WTC11 (cell line): ENCODE results near the gene SLC35B4. TPM values are rescaled to one million over a fixed set of nuclear protein-coding genes. Genes with fewer than 3 reads are reported as not detected.

Experiments used
- ATAC-seq: fragments of 200-7000 bp; cut with Tn5 transposase; 2 replicates; pipeline ENCODE4 v1.10.0; 2021; ENCODE audit warnings: mild to moderate bottlenecking, moderate library complexity
- CTCF ChIA-PET: fragments of 300-600 bp; sonication (Branson Sonifier 250); formaldehyde crosslinking; loops from one replicate; lab custom pipeline; 2021; ENCODE audit warnings: antibody characterized with exemption; lab: Charles Lee
- POLR2A ChIA-PET: fragments of 350-600 bp; sonication (Branson Sonifier 250); formaldehyde crosslinking; loops from one replicate; lab custom pipeline; 2021; ENCODE audit warnings: antibody characterized with exemption; lab: Charles Lee
- DNase-seq: peaks from one replicate; pipeline ENCODE4 v3.0.0; 2021; ENCODE audit warnings: low spot score
- H3K27ac Mint-ChIP-seq: 2 replicates; pipeline ENCODE4 v1.8.0; 2021; ENCODE audit warnings: mixed read lengths
- H3K27me3 Mint-ChIP-seq: 2 replicates; pipeline ENCODE4 v1.8.0; 2021; ENCODE audit warnings: low read depth, mild to moderate bottlenecking, moderate library complexity, mixed read lengths
- H3K36me3 Mint-ChIP-seq: 2 replicates; pipeline ENCODE4 v1.8.0; 2021; ENCODE audit warnings: mixed read lengths
- H3K4me1 Mint-ChIP-seq: 2 replicates; pipeline ENCODE4 v1.8.0; 2022; ENCODE audit warnings: mixed read lengths
- H3K4me3 Mint-ChIP-seq: 2 replicates; pipeline ENCODE4 v1.8.0; 2021; ENCODE audit warnings: mild to moderate bottlenecking, moderate library complexity, mixed read lengths
- H3K9me3 Mint-ChIP-seq: 2 replicates; pipeline ENCODE4 v1.8.0; 2021; ENCODE audit warnings: mixed read lengths
- ATF6 ChIP-seq: sonication (generic); formaldehyde crosslinking; IDR thresholded peaks from 2 replicates; pipeline ENCODE4 v1.8.1; 2023; ENCODE audit warnings: mild to moderate bottlenecking, missing genetic modification reagents
- E2F1 ChIP-seq: sonication (generic); formaldehyde crosslinking; IDR thresholded peaks from 2 replicates; pipeline ENCODE4 v1.8.0; 2022; ENCODE audit warnings: mild to moderate bottlenecking, missing genetic modification reagents
- E2F4 ChIP-seq: sonication (generic); formaldehyde crosslinking; IDR thresholded peaks from 2 replicates; pipeline ENCODE4 v1.8.1; 2022; ENCODE audit warnings: low read depth, mild to moderate bottlenecking, moderate library complexity, missing genetic modification reagents, borderline replicate concordance
- FOXP1 ChIP-seq: sonication (generic); formaldehyde crosslinking; IDR thresholded peaks from 2 replicates; pipeline ENCODE4 v1.8.0; 2022; ENCODE audit warnings: missing genetic modification reagents, mild to moderate bottlenecking, moderate library complexity, borderline replicate concordance
- GABPB1 ChIP-seq: sonication (generic); formaldehyde crosslinking; IDR thresholded peaks from 2 replicates; pipeline ENCODE4 v1.8.1; 2023; ENCODE audit warnings: mild to moderate bottlenecking, missing genetic modification reagents
- GRHL2 ChIP-seq: fragments of 250-450 bp; sonication (Bioruptor Pico); IDR thresholded peaks from 2 replicates; pipeline ENCODE4 v1.8.0; 2022; ENCODE audit warnings: mild to moderate bottlenecking, moderate library complexity; ENCODE audit not compliant: insufficient replicate concordance, severe bottlenecking
- HMGXB4 ChIP-seq: sonication (generic); formaldehyde crosslinking; IDR thresholded peaks from 2 replicates; pipeline ENCODE4 v1.8.1; 2023; ENCODE audit warnings: mild to moderate bottlenecking, moderate library complexity, missing genetic modification reagents
- MAX ChIP-seq: sonication (generic); formaldehyde crosslinking; IDR thresholded peaks from 2 replicates; pipeline ENCODE4 v1.8.0; 2022; ENCODE audit warnings: mild to moderate bottlenecking, missing genetic modification reagents
- NFATC4 ChIP-seq: fragments of 250-450 bp; sonication (Bioruptor Pico); IDR thresholded peaks from 2 replicates; pipeline ENCODE4 v1.9.0; 2021; ENCODE audit warnings: mild to moderate bottlenecking
- NFE2L1 ChIP-seq: sonication (generic); formaldehyde crosslinking; IDR thresholded peaks from 2 replicates; pipeline ENCODE4 v1.8.1; 2023; ENCODE audit warnings: missing genetic modification reagents
- NR2C2 ChIP-seq: sonication (generic); formaldehyde crosslinking; IDR thresholded peaks from 2 replicates; pipeline ENCODE4 v1.8.0; 2022; ENCODE audit warnings: mild to moderate bottlenecking, missing genetic modification reagents
- OVOL2 ChIP-seq: fragments of 250-450 bp; sonication (Bioruptor Pico); IDR thresholded peaks from 2 replicates; pipeline ENCODE4 v1.9.0; 2021; ENCODE audit warnings: mild to moderate bottlenecking, borderline replicate concordance
- PRRX2 ChIP-seq: fragments of 250-450 bp; sonication (Bioruptor Pico); IDR thresholded peaks from 2 replicates; pipeline ENCODE4 v1.8.0; 2021; ENCODE audit warnings: mild to moderate bottlenecking
- TCF7 ChIP-seq: sonication (generic); formaldehyde crosslinking; IDR thresholded peaks from 2 replicates; pipeline ENCODE4 v1.8.0; 2022; ENCODE audit warnings: mild to moderate bottlenecking, low read depth, missing genetic modification reagents, moderate library complexity
- TEAD1 ChIP-seq: sonication (generic); formaldehyde crosslinking; IDR thresholded peaks from 2 replicates; pipeline ENCODE4 v1.8.0; 2022; ENCODE audit warnings: mild to moderate bottlenecking, missing genetic modification reagents
- ZBTB21 ChIP-seq: sonication (generic); formaldehyde crosslinking; IDR thresholded peaks from 2 replicates; pipeline ENCODE4 v1.8.1; 2023; ENCODE audit warnings: mild to moderate bottlenecking, missing genetic modification reagents, borderline replicate concordance
- ZMAT4 ChIP-seq: fragments of 250-450 bp; sonication (Bioruptor Pico); IDR thresholded peaks from 2 replicates; pipeline ENCODE4 v1.9.0; 2021; ENCODE audit warnings: mild to moderate bottlenecking
- ZNF232 ChIP-seq: sonication (generic); formaldehyde crosslinking; IDR thresholded peaks from 2 replicates; pipeline ENCODE4 v1.8.0; 2022; ENCODE audit warnings: mild to moderate bottlenecking, missing genetic modification reagents
- ZNF281 ChIP-seq: sonication (generic); formaldehyde crosslinking; IDR thresholded peaks from 2 replicates; pipeline ENCODE4 v1.8.0; 2023; ENCODE audit warnings: mild to moderate bottlenecking, missing genetic modification reagents
- ZNF532 ChIP-seq: fragments of 250-450 bp; sonication (Bioruptor Pico); IDR thresholded peaks from 2 replicates; pipeline ENCODE4 v1.9.0; 2021; ENCODE audit warnings: mild to moderate bottlenecking, borderline replicate concordance
- total RNA-seq: library from RNA; stranded (reverse); gene quantifications from 3 replicates; pipeline ENCODE4 v1.2.3, GENCODE V29; 2021

SLC35B4 gene
- total RNA-seq, 1 experiment from 2014 or later = 32.6 TPM

- H3K4me1 Mint-ChIP-seq = no peaks in the 10 kb centered on the region; the same call in 1 of the 2 replicates
- H3K27me3 Mint-ChIP-seq = peaks cover 7% of the 10 kb centered on the region
- no peak for TF ChIP-seq MAX (CRISPR knock-in tag)
- TF ChIP-seq ZNF532 (CRISPR knock-in tag) = no peak
- no peak for TF ChIP-seq NFATC4 (CRISPR knock-in tag)
- no peak for TF ChIP-seq ZMAT4 (CRISPR knock-in tag)
- TF ChIP-seq HMGXB4 (CRISPR knock-in tag) = no peak
- TF ChIP-seq FOXP1 = no peak
- TF ChIP-seq GABPB1 = no peak
- TF ChIP-seq TEAD1 (CRISPR knock-in tag) = no peak
- no peak for TF ChIP-seq ZNF281 (CRISPR knock-in tag)
- TF ChIP-seq TCF7 (CRISPR knock-in tag) = no peak
- no peak for TF ChIP-seq E2F4
- TF ChIP-seq GRHL2 (CRISPR knock-in tag) = no peak
- no peak for TF ChIP-seq OVOL2 (CRISPR knock-in tag)
- no peak for TF ChIP-seq NFE2L1 (CRISPR knock-in tag)
- no peak for TF ChIP-seq E2F1
- TF ChIP-seq PRRX2 = no peak
- no peak for TF ChIP-seq NR2C2 (CRISPR knock-in tag)
- no peak for TF ChIP-seq ZNF232 (CRISPR knock-in tag)
- TF ChIP-seq ZBTB21 (CRISPR knock-in tag) = no peak
- TF ChIP-seq ATF6 (CRISPR knock-in tag) = no peak
- ATAC-seq (no peak), DNase-seq (no peak)
- H3K27ac Mint-ChIP-seq = no peak overlapping the region
- H3K36me3 Mint-ChIP-seq = no peaks in the 10 kb centered on the region
- no peak overlapping the region for H3K4me3 Mint-ChIP-seq
- CTCF ChIA-PET = no interaction called here
- POLR2A ChIA-PET = no interaction called here
- H3K9me3 Mint-ChIP-seq = 0 out of 2 replicates have a peak, but pooled peaks cover 3% of the 10 kb centered on the region
Observed at GRCh38 chr7:134324107-134324506, 7.4 kb upstream of the SLC35B4 start.
